ENCODE data around the gene SLC38A9.

DNA sequence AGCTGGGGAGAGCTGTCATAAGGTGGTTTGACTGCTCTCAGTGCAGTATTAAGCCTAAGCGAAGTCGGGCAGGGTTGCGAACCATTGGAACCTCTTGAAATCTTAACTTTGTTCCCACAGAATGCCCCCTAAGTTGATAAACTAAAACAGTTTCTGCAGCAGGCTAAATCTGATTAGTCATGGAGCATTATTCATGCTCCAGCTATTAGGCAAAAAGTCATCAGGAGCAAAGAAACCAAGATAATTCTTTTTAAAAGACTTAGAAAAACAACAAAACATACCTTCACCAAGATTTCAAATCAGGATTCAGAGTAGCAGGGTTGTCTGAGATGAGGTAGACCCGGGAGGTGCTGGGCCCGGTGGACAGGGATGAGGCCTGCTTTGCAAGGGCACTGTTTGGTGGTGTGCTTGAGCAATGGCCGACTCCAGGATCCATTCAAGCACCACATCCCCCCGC is 107.5 kb downstream of the SLC38A9 start:
- TF ChIP-seq FOXJ3 (CRISPR knock-in tag; IDR thresholded peaks at IDR 0.05; ENCODE audit: borderline replicate concordance) (no peak), IRF2 (CRISPR knock-in tag; IDR thresholded peaks at IDR 0.05; ENCODE audit: borderline replicate concordance, low read depth) (no peak)
- TF ChIP-seq, protein P1, sequence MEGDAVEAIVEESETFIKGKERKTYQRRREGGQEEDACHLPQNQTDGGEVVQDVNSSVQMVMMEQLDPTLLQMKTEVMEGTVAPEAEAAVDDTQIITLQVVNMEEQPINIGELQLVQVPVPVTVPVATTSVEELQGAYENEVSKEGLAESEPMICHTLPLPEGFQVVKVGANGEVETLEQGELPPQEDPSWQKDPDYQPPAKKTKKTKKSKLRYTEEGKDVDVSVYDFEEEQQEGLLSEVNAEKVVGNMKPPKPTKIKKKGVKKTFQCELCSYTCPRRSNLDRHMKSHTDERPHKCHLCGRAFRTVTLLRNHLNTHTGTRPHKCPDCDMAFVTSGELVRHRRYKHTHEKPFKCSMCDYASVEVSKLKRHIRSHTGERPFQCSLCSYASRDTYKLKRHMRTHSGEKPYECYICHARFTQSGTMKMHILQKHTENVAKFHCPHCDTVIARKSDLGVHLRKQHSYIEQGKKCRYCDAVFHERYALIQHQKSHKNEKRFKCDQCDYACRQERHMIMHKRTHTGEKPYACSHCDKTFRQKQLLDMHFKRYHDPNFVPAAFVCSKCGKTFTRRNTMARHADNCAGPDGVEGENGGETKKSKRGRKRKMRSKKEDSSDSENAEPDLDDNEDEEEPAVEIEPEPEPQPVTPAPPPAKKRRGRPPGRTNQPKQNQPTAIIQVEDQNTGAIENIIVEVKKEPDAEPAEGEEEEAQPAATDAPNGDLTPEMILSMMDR (IDR thresholded peaks at IDR 0.05) = no peak

Measured in WTC11 (cell line).